Body of pancreas (tissue), 4 donors: Measurements from ENCODE around the gene TOP2B. TPM values are rescaled to one million over a fixed set of nuclear protein-coding genes. Genes with fewer than 3 reads are reported as not detected.

Source experiments
- ATAC-seq: fragments of 150-250 bp; one replicate; pipeline ENCODE4 v1.9.1; 2016
- DNase-seq, 4 donors: peaks; one replicate each; pipeline ENCODE4 v3.0.0-alpha.2; 2019
- H3K27ac ChIP-seq, 4 donors: fragments of 200-600 bp; sonication (generic); 1 replicate in 3 of 4; 2 replicates in 1 of 4; pipeline versions ENCODE4 v1.5.1 to v1.6.1; 2016 to 2019; ENCODE audit warnings: mild to moderate bottlenecking in 1 of 4, mixed read lengths in 1 of 4, moderate library complexity in 1 of 4
- H3K27me3 ChIP-seq, 2 donors: fragments of 200-600 bp; sonication (generic); one replicate each; pipeline ENCODE4 v1.6.0; 2016; ENCODE audit warnings: mild to moderate bottlenecking in 1 of 2
- H3K36me3 ChIP-seq, 2 donors: fragments of 200-600 bp; sonication (generic); replicated peaks in 1 of 2; 2 replicates each; pipeline ENCODE4 v1.5.1; 2016; ENCODE audit warnings: low read depth in 2 of 2; ENCODE audit not compliant: insufficient read depth in 1 of 2
- H3K4me1 ChIP-seq: fragments of 200-600 bp; sonication (generic); one replicate; pipeline ENCODE4 v1.6.0; 2016
- H3K4me3 ChIP-seq, 2 donors: fragments of 200-600 bp; sonication (generic); 1 replicate in 1 of 2; 2 replicates in 1 of 2; pipeline ENCODE4 v1.5.1; 2016 to 2019
- H3K9me3 ChIP-seq, 3 donors: fragments of 200-600 bp; sonication (generic); 1 replicate in 2 of 3; 2 replicates in 1 of 3; pipeline ENCODE4 v1.5.1; 2016
- POLR2A ChIP-seq, 3 donors: fragments of 450-650 bp; IDR thresholded peaks; one replicate each; pipeline ENCODE4 v1.6.1; 2016; ENCODE audit warnings: antibody characterized with exemption in 3 of 3, mild to moderate bottlenecking in 2 of 3
- WGBS, 2 donors: methylation state at CpG; one replicate each; pipeline ENCODE4 v1.1.5; 2017; 5-methylcytosine and 5-hydroxymethylcytosine counted together
- intact Hi-C: fragments of 100-400 bp; cut with DNase I; formaldehyde crosslinking; loops from one replicate; pipeline ENCODE4 v1.15.1; 2023
- total RNA-seq, 2 donors: library from RNA; depleted of rRNA; stranded (reverse); fragments of >200 nt; gene quantifications; one replicate each; pipeline ENCODE4 v1.1.0, GENCODE V29; 2016
- TF ChIP-seq, protein P1 (sequence below), 7 experiments: fragments of 450-650 bp in 4 of 7; fragments of 200-600 bp in 3 of 7; sonication (generic) in 3 of 7; IDR thresholded peaks; one replicate each; pipeline ENCODE4 v1.5.1; 2016 to 2019; ENCODE audit warnings: antibody characterized with exemption in 7 of 7

TOP2B gene
- total RNA-seq, 2 donors from 2014 or later = 52.7 to 83.1 TPM

DNA sequence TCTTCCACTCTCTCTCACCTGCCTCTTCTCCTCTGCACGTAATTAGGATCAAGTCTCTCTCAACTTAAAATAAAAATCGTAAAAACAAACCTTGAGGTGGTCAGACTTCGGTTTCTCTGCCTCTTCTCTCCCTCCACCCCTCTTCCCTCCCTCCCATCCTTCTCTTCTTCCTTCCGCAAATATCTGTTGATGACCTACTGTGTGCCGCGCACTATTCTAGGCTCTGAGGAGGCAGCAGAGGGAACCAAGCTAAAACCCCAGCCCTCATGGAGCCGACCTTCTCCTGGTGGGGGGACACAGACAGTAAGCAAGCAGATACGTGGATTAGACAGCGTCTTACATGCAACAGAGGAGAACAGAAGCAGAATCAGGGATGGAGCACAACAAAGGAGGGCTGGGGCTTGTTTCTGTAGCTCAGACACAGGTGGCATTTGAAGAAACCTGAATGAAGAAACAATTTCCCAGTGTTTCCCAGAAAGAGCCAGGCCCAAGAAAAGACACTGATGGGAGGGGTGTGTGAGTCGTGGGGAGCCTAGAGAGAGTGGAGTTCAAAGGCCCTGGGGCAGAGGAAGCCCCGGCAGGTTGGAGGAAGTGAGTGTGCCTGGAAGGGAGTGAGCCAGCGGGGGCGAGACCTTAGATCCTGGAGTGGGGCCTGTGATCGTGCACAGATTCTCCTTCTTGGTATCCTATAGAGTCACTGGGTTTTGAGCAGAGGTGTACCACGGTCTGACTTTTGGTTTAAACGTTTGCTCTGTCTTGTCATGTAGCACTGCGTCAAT, 80.5 kb downstream of the TOP2B start:
- ATAC-seq (no peak), DNase-seq (no peak)
- intact Hi-C loops = loop anchor here (10.0 kb wide), 1 partner anchor 809 kb away; no protein-coding TSS in a partner anchor
- no peak overlapping the region for H3K4me3 ChIP-seq
- 77 to 78% methylated on average over 17 of the region's 17 CpGs for WGBS, 2 donors
- H3K9me3 ChIP-seq = no peaks in the 10 kb centered on the region
- TF ChIP-seq, protein P1, sequence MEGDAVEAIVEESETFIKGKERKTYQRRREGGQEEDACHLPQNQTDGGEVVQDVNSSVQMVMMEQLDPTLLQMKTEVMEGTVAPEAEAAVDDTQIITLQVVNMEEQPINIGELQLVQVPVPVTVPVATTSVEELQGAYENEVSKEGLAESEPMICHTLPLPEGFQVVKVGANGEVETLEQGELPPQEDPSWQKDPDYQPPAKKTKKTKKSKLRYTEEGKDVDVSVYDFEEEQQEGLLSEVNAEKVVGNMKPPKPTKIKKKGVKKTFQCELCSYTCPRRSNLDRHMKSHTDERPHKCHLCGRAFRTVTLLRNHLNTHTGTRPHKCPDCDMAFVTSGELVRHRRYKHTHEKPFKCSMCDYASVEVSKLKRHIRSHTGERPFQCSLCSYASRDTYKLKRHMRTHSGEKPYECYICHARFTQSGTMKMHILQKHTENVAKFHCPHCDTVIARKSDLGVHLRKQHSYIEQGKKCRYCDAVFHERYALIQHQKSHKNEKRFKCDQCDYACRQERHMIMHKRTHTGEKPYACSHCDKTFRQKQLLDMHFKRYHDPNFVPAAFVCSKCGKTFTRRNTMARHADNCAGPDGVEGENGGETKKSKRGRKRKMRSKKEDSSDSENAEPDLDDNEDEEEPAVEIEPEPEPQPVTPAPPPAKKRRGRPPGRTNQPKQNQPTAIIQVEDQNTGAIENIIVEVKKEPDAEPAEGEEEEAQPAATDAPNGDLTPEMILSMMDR (IDR thresholded peaks at IDR 0.05) = no peak
- TF ChIP-seq POLR2A (IDR thresholded peaks at IDR 0.05) = no peak
- no peaks in the 10 kb centered on the region for H3K36me3 ChIP-seq
- H3K27me3 ChIP-seq = no peaks in the 10 kb centered on the region
- no peaks in the 10 kb centered on the region for H3K4me1 ChIP-seq
- no peak overlapping the region for H3K27ac ChIP-seq

DNA sequence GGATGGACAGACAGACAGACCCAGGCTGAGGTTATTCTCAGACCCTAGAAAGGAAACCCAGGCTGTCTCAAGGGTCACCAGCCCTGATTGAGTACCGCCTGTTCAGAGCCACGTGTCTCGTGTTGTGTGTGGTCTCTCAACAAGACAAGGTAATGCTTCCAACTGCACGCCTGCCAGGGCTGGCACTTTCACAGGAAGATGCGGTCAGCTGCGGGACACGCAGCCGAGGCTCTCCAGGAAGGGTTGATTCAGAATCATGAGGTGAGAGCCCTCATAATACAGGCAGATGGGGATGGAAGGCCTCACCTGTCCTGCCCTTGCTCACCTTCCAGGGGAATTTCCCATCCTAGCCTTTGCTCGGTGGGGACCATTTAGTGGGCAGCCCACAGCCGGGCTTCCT, 81.4 kb downstream of the TOP2B start:
- no peak overlapping the region for H3K4me3 ChIP-seq
- H3K4me1 ChIP-seq = no peaks in the 10 kb centered on the region
- 92 to 94% methylated on average over 10 of the region's 10 CpGs for WGBS, 2 donors
- no peaks in the 10 kb centered on the region for H3K27me3 ChIP-seq
- H3K36me3 ChIP-seq = no peaks in the 10 kb centered on the region
- TF ChIP-seq, protein P1 (IDR thresholded peaks at IDR 0.05) = no peak
- no peak for TF ChIP-seq POLR2A (IDR thresholded peaks at IDR 0.05)
- H3K9me3 ChIP-seq = no peaks in the 10 kb centered on the region
- ATAC-seq (no peak), DNase-seq (no peak)
- no peak overlapping the region for H3K27ac ChIP-seq
- intact Hi-C loops = loop anchor here (10.0 kb wide), 1 partner anchor 809 kb away; no protein-coding TSS in a partner anchor

DNA sequence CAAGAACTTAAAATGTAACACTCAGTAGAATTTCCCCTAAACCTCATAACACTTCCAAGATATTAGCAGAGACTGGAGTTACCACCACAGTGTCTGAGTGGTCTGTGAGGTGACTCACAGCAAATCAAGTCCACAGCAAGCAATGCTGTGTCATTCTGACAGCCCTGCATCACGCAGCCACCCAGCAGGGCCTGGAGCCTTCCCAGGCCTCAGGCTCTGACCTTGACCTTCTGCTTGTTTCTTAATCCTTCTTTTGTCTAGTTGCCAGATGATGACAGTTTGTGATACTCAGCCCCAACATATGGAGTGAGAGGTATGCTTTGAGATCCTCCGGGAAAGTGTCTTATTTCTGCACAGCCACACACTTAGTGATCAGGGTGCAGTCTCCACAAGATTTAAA, 82.5 kb downstream of the TOP2B start:
- intact Hi-C loops = loop anchor here (10.0 kb wide), 1 partner anchor 807 kb away; no protein-coding TSS in a partner anchor
- Histone ChIP-seq H3K27ac (no peak overlapping the region), H3K4me1 (no peaks in the 10 kb centered on the region), H3K36me3 (no peaks in the 10 kb centered on the region), H3K27me3 (no peaks in the 10 kb centered on the region), H3K9me3 (no peaks in the 10 kb centered on the region), H3K4me3 (no peak overlapping the region)
- TF ChIP-seq POLR2A (IDR thresholded peaks at IDR 0.05) = no peak
- TF ChIP-seq, protein P1 (IDR thresholded peaks at IDR 0.05) = no peak
- ATAC-seq (no peak), DNase-seq (no peak)
- 83 to 94% methylated on average over 2 of the region's 2 CpGs for WGBS, 2 donors

DNA sequence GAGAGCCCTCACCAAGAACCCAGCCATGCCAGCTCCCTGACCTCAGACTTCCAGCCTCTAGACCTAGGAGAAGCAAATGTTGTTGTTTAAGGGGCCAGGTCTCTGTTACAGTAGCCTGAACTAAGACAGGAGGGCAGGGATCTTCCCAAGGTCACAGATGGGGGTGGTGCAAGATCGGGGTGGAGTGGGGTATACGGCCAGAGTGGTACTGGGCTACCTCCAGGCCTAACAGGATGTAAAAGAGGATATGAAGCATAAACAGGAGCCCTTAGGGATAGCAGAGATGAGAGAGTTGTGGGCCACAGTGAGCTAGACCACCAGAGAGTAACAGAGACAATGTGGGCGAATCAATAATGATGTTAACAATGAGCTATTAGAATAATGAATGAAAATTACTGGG, 82.9 kb downstream of the TOP2B start:
- Histone ChIP-seq H3K27ac (no peak overlapping the region), H3K4me3 (no peak overlapping the region), H3K27me3 (no peaks in the 10 kb centered on the region), H3K9me3 (no peaks in the 10 kb centered on the region), H3K36me3 (no peaks in the 10 kb centered on the region), H3K4me1 (no peaks in the 10 kb centered on the region)
- TF ChIP-seq, protein P1 (IDR thresholded peaks at IDR 0.05) = no peak
- TF ChIP-seq POLR2A (IDR thresholded peaks at IDR 0.05) = no peak
- intact Hi-C loops = loop anchor here (10.0 kb wide), 1 partner anchor 807 kb away; no protein-coding TSS in a partner anchor
- DNase-seq = no peak
- 84 to 92% methylated on average over 3 of the region's 3 CpGs for WGBS, 2 donors
- ATAC-seq = no peak
